MM.1S (cell line): ENCODE measurements around the gene CCL17.

Source experiments
- DNase-seq: peaks from one replicate; pipeline ENCODE4 v3.0.0-alpha.2; 2015
- H2AFZ ChIP-seq: fragments of 300-600 bp; sonication (generic); 2 replicates; pipeline ENCODE4 v1.6.0; 2016; ENCODE audit warnings: antibody characterized with exemption, low read length
- H3F3A ChIP-seq: fragments of 300-600 bp; sonication (generic); 2 replicates; pipeline ENCODE4 v1.6.1; 2016; ENCODE audit warnings: mild to moderate bottlenecking, antibody characterized with exemption, low read length, moderate library complexity, mixed read lengths; ENCODE audit not compliant: insufficient read depth
- H3K27ac ChIP-seq: fragments of 300-600 bp; sonication (generic); 2 replicates; pipeline ENCODE4 v1.5.1; 2016; ENCODE audit warnings: mild to moderate bottlenecking, low read length
- H3K27me3 ChIP-seq: fragments of 300-600 bp; sonication (generic); replicated peaks from 2 replicates; pipeline ENCODE4 v1.6.0; 2016; ENCODE audit warnings: low read length; ENCODE audit not compliant: insufficient read depth
- H3K36me3 ChIP-seq: fragments of 300-600 bp; sonication (generic); replicated peaks from 2 replicates; pipeline ENCODE4 v1.6.1; 2016; ENCODE audit warnings: mild to moderate bottlenecking, low read length, mixed read lengths; ENCODE audit not compliant: insufficient read depth
- H3K4me1 ChIP-seq: fragments of 300-600 bp; sonication (generic); 2 replicates; pipeline ENCODE4 v1.6.1; 2016; ENCODE audit warnings: low read length, mixed read lengths
- H3K4me2 ChIP-seq: fragments of 300-600 bp; sonication (generic); 2 replicates; pipeline ENCODE4 v1.6.0; 2016; ENCODE audit warnings: low read depth, low read length
- H3K4me3 ChIP-seq: fragments of 300-600 bp; sonication (generic); 2 replicates; pipeline ENCODE4 v1.5.1; 2016; ENCODE audit warnings: low read length, mixed read lengths
- H3K79me2 ChIP-seq: fragments of 300-600 bp; sonication (generic); 2 replicates; pipeline ENCODE4 v1.6.1; 2016; ENCODE audit warnings: mixed run types, low read length, mixed read lengths
- H3K9ac ChIP-seq: fragments of 300-600 bp; sonication (generic); 2 replicates; pipeline ENCODE4 v1.6.1; 2016; ENCODE audit warnings: low read length, mixed read lengths
- H3K9me2 ChIP-seq: fragments of 300-600 bp; sonication (generic); replicated peaks from 2 replicates; pipeline ENCODE4 v1.6.1; 2016; ENCODE audit warnings: mild to moderate bottlenecking, low read length, mixed read lengths; ENCODE audit not compliant: insufficient read depth
- H3K9me3 ChIP-seq: fragments of 300-600 bp; sonication (generic); replicated peaks from 2 replicates; pipeline ENCODE4 v1.6.1; 2016; ENCODE audit warnings: mild to moderate bottlenecking, low read length, mixed read lengths; ENCODE audit not compliant: insufficient read depth
- H4K20me1 ChIP-seq: fragments of 300-600 bp; sonication (generic); 2 replicates; pipeline ENCODE4 v1.6.1; 2016; ENCODE audit warnings: mild to moderate bottlenecking, low read length, moderate library complexity, mixed read lengths; ENCODE audit not compliant: insufficient read depth
- CTCF ChIP-seq: fragments of 300-600 bp; sonication (generic); IDR thresholded peaks from 2 replicates; pipeline ENCODE4 v1.5.1; 2016; ENCODE audit warnings: antibody characterized with exemption, low read length, mixed read lengths
- EZH2 ChIP-seq: fragments of 300-600 bp; sonication (generic); optimal IDR thresholded peaks from 2 replicates; pipeline ENCODE3; 2017; ENCODE audit warnings: low read depth, mild to moderate bottlenecking, antibody characterized with exemption, low read length, mixed read lengths
- EZH2phosphoT487 ChIP-seq: fragments of 300-600 bp; sonication (generic); IDR thresholded peaks from 2 replicates; pipeline ENCODE4 v1.6.1; 2018; ENCODE audit warnings: antibody characterized with exemption, low read length

CCL17 gene

GRCh38 chr16:57403965-57404817 lies at the start of gene CCL17:
TSS of gene CCL17 (plus strand) at chr16:57404767. CDS start at chr16:57413933, 9,166 bp downstream.
- Histone ChIP-seq H3K9me3 (no peaks in the 10 kb centered on the region), H4K20me1 (no peaks in the 10 kb centered on the region), H3K27ac (no peak within 1 kb of the TSS), H3F3A (no peaks in the 10 kb centered on the region), H3K4me1 (no peaks in the 10 kb centered on the region), H2AFZ (no peak within 1 kb of the TSS), H3K9ac (no peak within 1 kb of the TSS), H3K4me2 (no peak within 1 kb of the TSS), H3K4me3 (no peak within 1 kb of the TSS), H3K27me3 (peaks cover 16% of the 10 kb centered on the region; the same call in 1 of the 2 replicates), H3K36me3 (no peaks in the 10 kb centered on the region), H3K9me2 (no peaks in the 10 kb centered on the region), H3K79me2 (no peaks in the 10 kb centered on the region)
- no peak for DNase-seq
- TF ChIP-seq EZH2: no peak
- no peak for TF ChIP-seq EZH2phosphoT487
- TF ChIP-seq CTCF: no peak

- no peak overlapping the region for H3K9ac ChIP-seq
- TF ChIP-seq EZH2phosphoT487 (no peak), EZH2 (no peak), CTCF (no peak)
Observed at GRCh38 chr16:57355898-57356414, 48.6 kb upstream of the CCL17 start.

GRCh38 chr16:57356547-57356946 lies 48.0 kb upstream of the CCL17 start:
- H2AFZ ChIP-seq: no peak overlapping the region
- H3K36me3 ChIP-seq: no peaks in the 10 kb centered on the region
- no peaks in the 10 kb centered on the region for H3K9me2 ChIP-seq
- TF ChIP-seq CTCF: no peak
- TF ChIP-seq EZH2phosphoT487: no peak
- TF ChIP-seq EZH2: no peak
- no peaks in the 10 kb centered on the region for H3K9me3 ChIP-seq
- H3K79me2 ChIP-seq: no peaks in the 10 kb centered on the region
- H4K20me1 ChIP-seq: no peaks in the 10 kb centered on the region
- no peak overlapping the region for H3K9ac ChIP-seq
- no peaks in the 10 kb centered on the region for H3K4me1 ChIP-seq
- DNase-seq: no peak
- H3K4me3 ChIP-seq: no peak overlapping the region
- no peak overlapping the region for H3K4me2 ChIP-seq
- H3K27me3 ChIP-seq: no peaks in the 10 kb centered on the region
- no peak overlapping the region for H3K27ac ChIP-seq
- H3F3A ChIP-seq: no peaks in the 10 kb centered on the region

More at GRCh38 chr16:57355898-57356414, 48.6 kb upstream of the CCL17 start:
- Histone ChIP-seq H3K9me2 (no peaks in the 10 kb centered on the region), H3K27ac (no peak overlapping the region), H2AFZ (no peak overlapping the region), H3K4me1 (no peaks in the 10 kb centered on the region), H3F3A (no peaks in the 10 kb centered on the region), H3K27me3 (no peaks in the 10 kb centered on the region), H4K20me1 (no peaks in the 10 kb centered on the region), H3K4me2 (no peak overlapping the region), H3K4me3 (no peak overlapping the region), H3K36me3 (no peaks in the 10 kb centered on the region), H3K9me3 (no peaks in the 10 kb centered on the region), H3K79me2 (no peaks in the 10 kb centered on the region)
- no peak for DNase-seq
